NCI-H2029 (cell line): ENCODE data around the gene TRIM62.

Experiments used
- DNase-seq: peaks from one replicate; lab custom pipeline; 2025; lab: John Stamatoyannopoulos, UW

TRIM62 gene

GRCh38 chr1:33181921-33182341, at the start of gene TRIM62:
Gene TRIM62, minus strand, starts transcription at chr1:33182043. Its CDS starts 611 bp downstream, at chr1:33181432.
- peak; percentile 76 for DNase-seq

GRCh38 chr1:33231166-33231565, 49.3 kb upstream of the TRIM62 start:
- no peak for DNase-seq

GRCh38 chr1:33228935-33229487, 47.2 kb upstream of the TRIM62 start:
- no peak for DNase-seq

GRCh38 chr1:33225586-33225985, 43.7 kb upstream of the TRIM62 start:
- no peak for DNase-seq

GRCh38 chr1:33224166-33224707, 42.4 kb upstream of the TRIM62 start:
- DNase-seq, result no peak

- DNase-seq, result no peak
Observed at GRCh38 chr1:33222381-33222780, 40.5 kb upstream of the TRIM62 start.

GRCh38 chr1:33221385-33221758, 39.5 kb upstream of the TRIM62 start:
- no peak for DNase-seq

- no peak for DNase-seq
Observed at GRCh38 chr1:33220676-33221384, 39.0 kb upstream of the TRIM62 start.

- DNase-seq, result no peak
Observed at GRCh38 chr1:33219886-33220661, 38.2 kb upstream of the TRIM62 start.

- DNase-seq, result no peak
Observed at GRCh38 chr1:33211972-33212371, 30.1 kb upstream of the TRIM62 start.

GRCh38 chr1:33206340-33206739, 24.5 kb upstream of the TRIM62 start:
- DNase-seq, result no peak

GRCh38 chr1:33195556-33195955, 13.7 kb upstream of the TRIM62 start:
- no peak for DNase-seq

- no peak for DNase-seq
Observed at GRCh38 chr1:33191731-33192275, 10.0 kb upstream of the TRIM62 start.

- DNase-seq, result no peak
Observed at GRCh38 chr1:33190701-33191100, 8.9 kb upstream of the TRIM62 start.

GRCh38 chr1:33188572-33189275, 6.9 kb upstream of the TRIM62 start:
- no peak for DNase-seq

- no peak for DNase-seq
Observed at GRCh38 chr1:33186936-33187335, 5.1 kb upstream of the TRIM62 start.

GRCh38 chr1:33185541-33185940, 3.7 kb upstream of the TRIM62 start:
- DNase-seq, result no peak

GRCh38 chr1:33183306-33183705, 1.5 kb upstream of the TRIM62 start:
- no peak for DNase-seq

- DNase-seq, result no peak
Observed at GRCh38 chr1:33182896-33183295, 1.1 kb upstream of the TRIM62 start.

- peak; percentile 51 for DNase-seq
Observed at GRCh38 chr1:33182401-33182841, 578 bp upstream of the TRIM62 start.

- DNase-seq, result peak; percentile 88
Observed at GRCh38 chr1:33180911-33181890, 642 bp downstream of the TRIM62 start.
